Measurements from ENCODE around the gene IGF2BP3.

DNA sequence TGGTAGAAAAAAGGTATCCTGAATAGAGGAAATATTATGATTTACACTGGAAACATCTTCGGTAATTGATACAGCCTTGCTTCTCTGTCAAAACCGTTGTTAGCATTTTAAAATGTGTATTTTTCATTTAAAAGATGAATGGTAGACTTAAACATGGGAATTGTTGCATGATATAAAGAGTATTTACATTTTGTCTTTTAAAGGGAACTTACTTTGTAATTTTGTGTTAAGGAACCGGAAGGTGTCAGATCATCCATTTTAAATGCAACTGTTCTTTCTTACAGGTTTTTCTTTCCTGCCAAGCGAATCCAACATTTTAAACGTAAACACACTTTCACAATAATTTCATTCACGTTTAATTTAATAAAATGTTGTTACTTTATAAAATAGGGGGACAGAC is 1.8 kb upstream of the IGF2BP3 start:
- TF ChIP-seq, protein P1, sequence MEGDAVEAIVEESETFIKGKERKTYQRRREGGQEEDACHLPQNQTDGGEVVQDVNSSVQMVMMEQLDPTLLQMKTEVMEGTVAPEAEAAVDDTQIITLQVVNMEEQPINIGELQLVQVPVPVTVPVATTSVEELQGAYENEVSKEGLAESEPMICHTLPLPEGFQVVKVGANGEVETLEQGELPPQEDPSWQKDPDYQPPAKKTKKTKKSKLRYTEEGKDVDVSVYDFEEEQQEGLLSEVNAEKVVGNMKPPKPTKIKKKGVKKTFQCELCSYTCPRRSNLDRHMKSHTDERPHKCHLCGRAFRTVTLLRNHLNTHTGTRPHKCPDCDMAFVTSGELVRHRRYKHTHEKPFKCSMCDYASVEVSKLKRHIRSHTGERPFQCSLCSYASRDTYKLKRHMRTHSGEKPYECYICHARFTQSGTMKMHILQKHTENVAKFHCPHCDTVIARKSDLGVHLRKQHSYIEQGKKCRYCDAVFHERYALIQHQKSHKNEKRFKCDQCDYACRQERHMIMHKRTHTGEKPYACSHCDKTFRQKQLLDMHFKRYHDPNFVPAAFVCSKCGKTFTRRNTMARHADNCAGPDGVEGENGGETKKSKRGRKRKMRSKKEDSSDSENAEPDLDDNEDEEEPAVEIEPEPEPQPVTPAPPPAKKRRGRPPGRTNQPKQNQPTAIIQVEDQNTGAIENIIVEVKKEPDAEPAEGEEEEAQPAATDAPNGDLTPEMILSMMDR (IDR thresholded peaks at IDR 0.05 in 8 of 11, conservative IDR thresholded peaks at IDR 0.05 in 3 of 11), result no peak
- TF ChIP-seq POLR2A (IDR thresholded peaks at IDR 0.05) (no peak), POLR2AphosphoS5 (IDR thresholded peaks at IDR 0.05) (no peak)

Data from spleen (tissue), 7 donors.